H9 (cell line): Measurements from ENCODE around the gene GPC6. TPM values are rescaled to one million over a fixed set of nuclear protein-coding genes. Genes with fewer than 3 reads are reported as not detected.

Experiments
- DNase-seq: peaks from one replicate; pipeline ENCODE4 v3.0.0-alpha.2; 2017
- H2AFZ ChIP-seq: one replicate; pipeline ENCODE4 v1.6.1; 2013; ENCODE audit warnings: mild to moderate bottlenecking, low read length, control low read depth, moderate library complexity
- H2AK5ac ChIP-seq: 2 replicates; pipeline ENCODE4 v1.6.1; 2013; ENCODE audit warnings: low read length, control low read depth, mixed read lengths; ENCODE audit not compliant: insufficient read length
- H2BK120ac ChIP-seq: one replicate; pipeline ENCODE4 v1.6.1; 2013; ENCODE audit warnings: low read depth, mild to moderate bottlenecking, low read length, control low read depth, inconsistent platforms; ENCODE audit not compliant: poor library complexity, severe bottlenecking
- H2BK12ac ChIP-seq: 2 replicates; pipeline ENCODE4 v1.6.1; 2013; ENCODE audit warnings: low read length, control low read depth, mixed read lengths, low read depth; ENCODE audit not compliant: insufficient read length
- H2BK15ac ChIP-seq: 2 replicates; pipeline ENCODE4 v1.6.1; 2013; ENCODE audit warnings: low read depth, low read length, control low read depth
- H2BK20ac ChIP-seq: one replicate; pipeline ENCODE4 v1.6.1; 2013; ENCODE audit warnings: low read depth, mild to moderate bottlenecking, low read length, control low read depth, inconsistent platforms; ENCODE audit not compliant: poor library complexity, severe bottlenecking
- H2BK5ac ChIP-seq: 2 replicates; pipeline ENCODE4 v1.6.1; 2013; ENCODE audit warnings: low read length, control low read depth, mixed read lengths; ENCODE audit not compliant: insufficient read length
- H3K14ac ChIP-seq: 2 replicates; pipeline ENCODE4 v1.6.1; 2013; ENCODE audit warnings: low read length, control low read depth; ENCODE audit not compliant: insufficient read depth
- H3K18ac ChIP-seq: 2 replicates; pipeline ENCODE4 v1.6.1; 2013; ENCODE audit warnings: low read depth, mild to moderate bottlenecking, mixed read lengths, low read length, control low read depth; ENCODE audit not compliant: insufficient read length
- H3K23ac ChIP-seq: 2 replicates; pipeline ENCODE4 v1.6.1; 2013; ENCODE audit warnings: low read length, control low read depth, mixed read lengths, low read depth; ENCODE audit not compliant: insufficient read length
- H3K23me2 ChIP-seq: 2 replicates; pipeline ENCODE4 v1.6.1; 2013; ENCODE audit warnings: low read depth, mild to moderate bottlenecking, mixed read lengths, low read length, control low read depth; ENCODE audit not compliant: insufficient read length, poor library complexity, severe bottlenecking
- H3K27ac ChIP-seq: 2 replicates; pipeline ENCODE4 v1.5.1; 2013; ENCODE audit warnings: low read length, control low read depth, mixed read lengths, low read depth; ENCODE audit not compliant: insufficient read length
- H3K27me3 ChIP-seq: 2 replicates; pipeline ENCODE4 v1.6.1; 2013; ENCODE audit warnings: low read length, control low read depth, inconsistent platforms; ENCODE audit not compliant: insufficient read depth
- H3K4ac ChIP-seq: 2 replicates; pipeline ENCODE4 v1.6.1; 2013; ENCODE audit warnings: low read depth, mild to moderate bottlenecking, control low read depth, inconsistent platforms, low read length, moderate library complexity
- H3K4me1 ChIP-seq: 2 replicates; pipeline ENCODE4 v1.6.1; 2013; ENCODE audit warnings: low read length, control low read depth, inconsistent platforms; ENCODE audit not compliant: insufficient read depth
- H3K4me2 ChIP-seq: 2 replicates; pipeline ENCODE4 v1.6.1; 2013; ENCODE audit warnings: low read length, control low read depth, mixed read lengths; ENCODE audit not compliant: insufficient read length, insufficient read depth
- H3K56ac ChIP-seq: 2 replicates; pipeline ENCODE4 v1.6.1; 2013; ENCODE audit warnings: low read depth, mild to moderate bottlenecking, mixed read lengths, low read length, control low read depth; ENCODE audit not compliant: insufficient read length
- H3K79me1 ChIP-seq: 2 replicates; pipeline ENCODE4 v1.6.1; 2013; ENCODE audit warnings: low read depth, mild to moderate bottlenecking, moderate library complexity, low read length, control low read depth, inconsistent platforms; ENCODE audit not compliant: insufficient read depth, poor library complexity, severe bottlenecking
- H3K79me2 ChIP-seq: 2 replicates; pipeline ENCODE4 v1.6.1; 2013; ENCODE audit warnings: low read length, control low read depth, inconsistent platforms; ENCODE audit not compliant: insufficient read depth
- H3K9ac ChIP-seq: 2 replicates; pipeline ENCODE4 v1.6.1; 2013; ENCODE audit warnings: low read length, control low read depth, mixed read lengths; ENCODE audit not compliant: insufficient read length; ENCODE audit errors: extremely low read depth
- H3K9me3 ChIP-seq: one replicate; pipeline ENCODE4 v1.6.1; 2013; ENCODE audit warnings: low read depth, low read length, inconsistent platforms; ENCODE audit not compliant: control insufficient read depth
- H3T11ph ChIP-seq: one replicate; pipeline ENCODE4 v1.6.1; 2013; ENCODE audit warnings: mild to moderate bottlenecking, low read length, control low read depth, inconsistent platforms
- H4K20me1 ChIP-seq: one replicate; pipeline ENCODE4 v1.6.1; 2013; ENCODE audit not compliant: control insufficient read depth, insufficient read length, insufficient read depth
- H4K5ac ChIP-seq: 2 replicates; pipeline ENCODE4 v1.6.1; 2013; ENCODE audit warnings: low read depth, mild to moderate bottlenecking, mixed read lengths, low read length, control low read depth; ENCODE audit not compliant: insufficient read length
- H4K8ac ChIP-seq: replicated peaks from 2 replicates; pipeline ENCODE4 v1.6.1; 2013; ENCODE audit warnings: low read length, control low read depth, mixed read lengths, low read depth; ENCODE audit not compliant: insufficient read length
- H4K91ac ChIP-seq: 2 replicates; pipeline ENCODE4 v1.6.1; 2013; ENCODE audit warnings: low read depth, mild to moderate bottlenecking, moderate library complexity, mixed read lengths, low read length, control low read depth; ENCODE audit not compliant: insufficient read length
- H3K27ac Mint-ChIP-seq, 3 experiments: 2 replicates in 2 of 3; 3 replicates in 1 of 3; pipeline ENCODE4 v1.8.0; 2020 to 2021; ENCODE audit warnings: mixed read lengths in 3 of 3, mild to moderate bottlenecking in 1 of 3, moderate library complexity in 1 of 3
- H3K27me3 Mint-ChIP-seq: 2 replicates; pipeline ENCODE4 v1.8.0; 2021; ENCODE audit warnings: low read depth, mild to moderate bottlenecking, moderate library complexity, mixed read lengths
- H3K36me3 Mint-ChIP-seq, 3 experiments: 2 replicates in 2 of 3; 3 replicates in 1 of 3; pipeline ENCODE4 v1.8.0; 2020 to 2021; ENCODE audit warnings: low read depth in 3 of 3, mixed read lengths in 3 of 3; ENCODE audit not compliant: insufficient read depth in 1 of 3
- H3K4me1 Mint-ChIP-seq, 2 experiments: 2 replicates each; pipeline ENCODE4 v1.8.0; 2020; ENCODE audit warnings: mixed read lengths in 2 of 2
- H3K4me3 Mint-ChIP-seq, 2 experiments: 2 replicates in 1 of 2; 3 replicates in 1 of 2; pipeline ENCODE4 v1.8.0; 2020 to 2021; ENCODE audit warnings: mild to moderate bottlenecking in 2 of 2, mixed read lengths in 2 of 2, moderate library complexity in 1 of 2
- H3K9me3 Mint-ChIP-seq, 2 experiments: 2 replicates in 1 of 2; 3 replicates in 1 of 2; pipeline ENCODE4 v1.8.0; 2020; ENCODE audit warnings: mild to moderate bottlenecking in 2 of 2, mixed read lengths in 2 of 2, moderate library complexity in 1 of 2
- CTCF ChIP-seq: fragments of 200-600 bp; sonication (generic); conservative IDR thresholded peaks from 3 replicates; pipeline ENCODE4 v1.8.0; 2021; ENCODE audit warnings: antibody characterized with exemption, mild to moderate bottlenecking
- total RNA-seq: library from RNA; stranded (reverse); gene quantifications from 2 replicates; pipeline ENCODE4 v1.2.1, GENCODE V29; 2021

The GPC6 gene
- total RNA-seq, 1 experiment from 2014 or later = 15.6 TPM

- Histone ChIP-seq H3K56ac (no peak overlapping the region), H3K4ac (no peak overlapping the region), H3K18ac (no peak overlapping the region), H3K79me1 (no peaks in the 10 kb centered on the region), H3K4me2 (no peak overlapping the region), H3K14ac (no peak overlapping the region), H3K79me2 (no peaks in the 10 kb centered on the region), H2BK5ac (no peak overlapping the region), H2AK5ac (no peak overlapping the region), H3K27me3 (no peaks in the 10 kb centered on the region), H4K8ac (no peak overlapping the region), H2AFZ (no peak overlapping the region), H2BK120ac (no peak overlapping the region), H3K27ac (no peak overlapping the region), H3K23me2 (no peaks in the 10 kb centered on the region), H3K9me3 (no peaks in the 10 kb centered on the region), H4K20me1 (no peaks in the 10 kb centered on the region), H4K5ac (no peak overlapping the region), H3T11ph (no peak overlapping the region), H2BK15ac (no peak overlapping the region), H3K23ac (no peak overlapping the region), H4K91ac (no peak overlapping the region), H3K9ac (no peak overlapping the region), H3K4me1 (no peaks in the 10 kb centered on the region), H2BK12ac (no peak overlapping the region), H2BK20ac (no peak overlapping the region)
- Mint-ChIP-seq H3K9me3 (peaks cover 12 to 17% of the 10 kb centered on the region in 2 experiments), H3K4me1 (peaks cover 5 to 11% of the 10 kb centered on the region in 2 experiments), H3K36me3 (peaks cover 4 to 16% (median 7%) of the 10 kb centered on the region in 3 experiments; a peak in 5 of 7 replicates), H3K27ac (no peak overlapping the region), H3K27me3 (no peaks in the 10 kb centered on the region; the same call in 1 of the 2 replicates), H3K4me3 (no peak overlapping the region)
- no peak for DNase-seq
- no peak for TF ChIP-seq CTCF
These were observed 853.3 kb downstream of the GPC6 start for GRCh38 chr13:94079876-94080275.
